Colonic mucosa (tissue), 4 donors: Measurements from ENCODE around the gene DMRTC2. TPM values are rescaled to one million over a fixed set of nuclear protein-coding genes. Genes with fewer than 3 reads are reported as not detected.
A peak's percentile ranks its signal among the peaks of the same experiment; 100 is the strongest.

Source experiments
- DNase-seq: peaks from one replicate; pipeline ENCODE4 v3.0.0-alpha.2; 2020
- H3K27ac ChIP-seq: fragments of 200-600 bp; one replicate; pipeline ENCODE4 v1.8.0; 2021
- H3K27me3 ChIP-seq: fragments of 200-600 bp; one replicate; pipeline ENCODE4 v1.8.0; 2021
- H3K36me3 ChIP-seq: fragments of 200-600 bp; one replicate; pipeline ENCODE4 v1.8.0; 2021
- H3K4me1 ChIP-seq: fragments of 200-600 bp; one replicate; pipeline ENCODE4 v1.8.0; 2021; ENCODE audit warnings: mild to moderate bottlenecking
- H3K4me3 ChIP-seq: fragments of 200-600 bp; one replicate; pipeline ENCODE4 v1.8.0; 2021
- H3K9ac ChIP-seq, 2 donors: one replicate each; pipeline ENCODE4 v1.7.0; 2013; ENCODE audit warnings: control low read depth in 2 of 2, low read depth in 2 of 2, low read length in 2 of 2
- H3K9me3 ChIP-seq: fragments of 200-600 bp; one replicate; pipeline ENCODE4 v1.8.0; 2021
- intact Hi-C: fragments of 100-400 bp; cut with DNase I; formaldehyde crosslinking; loops from one replicate; pipeline ENCODE4 v1.14.1; 2022
- total RNA-seq, 2 donors: library from RNA; stranded (reverse); fragmentation: NEBNext Ultra II Directional in 1 of 2; extraction: Animal tissue kit (Norgen Biotek cat#: 25700) in 1 of 2; gene quantifications; one replicate each; pipeline ENCODE4 v1.2.1, GENCODE V29; 2021
- TF ChIP-seq, protein P1 (sequence below): fragments of 200-600 bp; IDR thresholded peaks from one replicate; pipeline ENCODE4 v1.8.0; 2022; ENCODE audit warnings: antibody characterized with exemption, mild to moderate bottlenecking
- donor health status: healthy.
- donor health status: DM: no; HTN: no; CAD: no.
- donor health status: DM: no; HTN: no; CAD: no.

Gene DMRTC2
- total RNA-seq, 2 donors from 2014 or later: not detected

DNA sequence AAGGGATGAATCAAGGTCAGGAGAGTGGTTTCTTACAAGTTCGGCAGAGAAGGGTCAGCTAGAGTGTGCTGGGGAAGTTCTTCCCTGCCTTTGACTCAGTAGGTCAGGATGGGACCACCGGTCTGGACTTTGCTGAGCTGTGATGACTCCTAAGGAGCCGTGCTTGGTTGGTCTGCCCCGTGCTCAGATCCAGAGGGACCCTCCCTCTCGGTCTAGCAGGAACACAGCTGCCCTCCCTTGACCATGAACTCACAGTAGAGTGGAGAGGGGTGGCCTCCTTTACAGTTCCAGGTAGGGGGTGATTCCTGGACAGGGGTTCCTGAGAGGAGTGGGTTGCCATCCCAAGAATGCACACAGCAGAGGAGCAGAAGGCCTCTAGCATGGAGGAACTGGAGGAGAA is 19.5 kb downstream of the DMRTC2 start:
- Histone ChIP-seq H3K27me3 (no peaks in the 10 kb centered on the region), H3K9ac (no peak overlapping the region), H3K36me3 (peaks cover 26% of the 10 kb centered on the region), H3K4me1 (peaks cover 7% of the 10 kb centered on the region), H3K9me3 (no peaks in the 10 kb centered on the region), H3K4me3 (no peak overlapping the region), H3K27ac (no peak overlapping the region)
- TF ChIP-seq, protein P1, sequence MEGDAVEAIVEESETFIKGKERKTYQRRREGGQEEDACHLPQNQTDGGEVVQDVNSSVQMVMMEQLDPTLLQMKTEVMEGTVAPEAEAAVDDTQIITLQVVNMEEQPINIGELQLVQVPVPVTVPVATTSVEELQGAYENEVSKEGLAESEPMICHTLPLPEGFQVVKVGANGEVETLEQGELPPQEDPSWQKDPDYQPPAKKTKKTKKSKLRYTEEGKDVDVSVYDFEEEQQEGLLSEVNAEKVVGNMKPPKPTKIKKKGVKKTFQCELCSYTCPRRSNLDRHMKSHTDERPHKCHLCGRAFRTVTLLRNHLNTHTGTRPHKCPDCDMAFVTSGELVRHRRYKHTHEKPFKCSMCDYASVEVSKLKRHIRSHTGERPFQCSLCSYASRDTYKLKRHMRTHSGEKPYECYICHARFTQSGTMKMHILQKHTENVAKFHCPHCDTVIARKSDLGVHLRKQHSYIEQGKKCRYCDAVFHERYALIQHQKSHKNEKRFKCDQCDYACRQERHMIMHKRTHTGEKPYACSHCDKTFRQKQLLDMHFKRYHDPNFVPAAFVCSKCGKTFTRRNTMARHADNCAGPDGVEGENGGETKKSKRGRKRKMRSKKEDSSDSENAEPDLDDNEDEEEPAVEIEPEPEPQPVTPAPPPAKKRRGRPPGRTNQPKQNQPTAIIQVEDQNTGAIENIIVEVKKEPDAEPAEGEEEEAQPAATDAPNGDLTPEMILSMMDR: no peak
- no peak for DNase-seq
- intact Hi-C loops: no loop called here

DNA sequence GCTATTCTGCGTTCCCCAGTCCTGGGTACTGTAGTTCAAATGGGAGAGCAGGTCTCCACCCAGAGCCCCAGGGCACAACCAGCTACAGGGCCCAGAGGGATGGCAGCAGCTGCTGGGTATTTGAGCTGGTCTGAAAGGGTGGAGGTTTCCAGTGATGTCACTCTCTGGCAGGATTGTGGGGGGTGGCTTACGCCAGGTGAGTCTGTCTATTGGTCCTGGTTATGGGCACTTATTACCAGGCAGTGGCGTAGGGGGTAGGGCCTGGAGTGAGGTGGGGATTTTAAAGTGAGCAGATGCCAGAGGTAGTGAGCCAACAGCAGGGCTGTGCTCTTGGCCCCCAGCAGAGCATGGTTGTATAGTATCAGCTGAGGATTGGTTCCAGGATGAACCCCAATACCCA is 21.4 kb downstream of the DMRTC2 start:
- no peak for DNase-seq
- Histone ChIP-seq H3K27me3 (no peaks in the 10 kb centered on the region), H3K9me3 (no peaks in the 10 kb centered on the region), H3K27ac (no peak overlapping the region), H3K9ac (no peak overlapping the region), H3K4me1 (peaks cover 12% of the 10 kb centered on the region), H3K36me3 (peaks cover 41% of the 10 kb centered on the region), H3K4me3 (no peak overlapping the region)
- TF ChIP-seq, protein P1: no peak
- intact Hi-C loops: no loop called here

DNA sequence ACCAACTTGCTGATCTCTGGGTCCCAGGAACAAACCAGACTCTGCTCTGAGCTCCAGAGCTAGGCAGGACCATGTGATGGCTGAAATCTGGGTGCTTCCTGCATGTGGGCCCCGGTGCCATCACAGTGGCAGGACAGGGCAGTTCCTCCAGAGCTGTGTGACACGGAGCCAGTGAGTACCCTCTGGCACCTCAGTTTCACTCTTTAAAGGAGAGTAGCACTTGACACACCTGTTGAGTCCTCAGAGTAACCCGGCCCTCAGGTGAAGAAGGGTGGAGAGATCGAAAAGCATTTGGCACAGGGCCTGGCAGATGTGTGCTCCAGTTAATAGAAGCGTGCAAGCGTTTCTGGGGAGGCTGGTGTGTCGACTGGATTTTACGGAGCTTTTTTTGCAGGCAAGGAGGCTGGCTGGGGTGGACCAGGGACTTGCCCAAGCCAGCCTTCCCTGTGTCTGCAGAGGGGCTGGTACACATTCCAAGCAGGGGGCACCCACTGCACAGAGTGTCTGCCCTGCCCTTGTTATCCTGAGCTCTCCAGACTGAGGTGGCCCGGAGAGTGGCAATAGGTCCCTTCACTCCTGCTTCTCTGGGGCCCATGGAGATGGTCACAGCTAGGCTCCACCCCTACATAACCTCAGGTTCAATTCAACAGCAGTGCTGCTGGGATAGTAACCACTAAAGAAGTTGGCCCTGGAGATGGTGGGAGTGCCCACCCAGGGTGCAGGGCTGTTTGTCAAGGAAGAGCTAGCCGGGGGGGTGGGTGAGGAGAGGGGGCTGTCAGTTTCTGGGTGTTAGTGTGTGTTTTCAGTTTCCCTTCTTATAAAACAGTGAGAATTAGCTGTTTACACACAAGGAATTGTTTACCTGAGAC is 23.5 kb downstream of the DMRTC2 start:
- Histone ChIP-seq H3K9me3 (no peaks in the 10 kb centered on the region), H3K4me3 (no peak overlapping the region), H3K9ac (peak overlapping the region; percentile 32 to 50), H3K27ac (no peak overlapping the region), H3K36me3 (peaks cover 40% of the 10 kb centered on the region), H3K27me3 (no peaks in the 10 kb centered on the region), H3K4me1 (peaks cover 7% of the 10 kb centered on the region)
- TF ChIP-seq, protein P1: no peak
- no peak for DNase-seq
- intact Hi-C loops: no loop called here

DNA sequence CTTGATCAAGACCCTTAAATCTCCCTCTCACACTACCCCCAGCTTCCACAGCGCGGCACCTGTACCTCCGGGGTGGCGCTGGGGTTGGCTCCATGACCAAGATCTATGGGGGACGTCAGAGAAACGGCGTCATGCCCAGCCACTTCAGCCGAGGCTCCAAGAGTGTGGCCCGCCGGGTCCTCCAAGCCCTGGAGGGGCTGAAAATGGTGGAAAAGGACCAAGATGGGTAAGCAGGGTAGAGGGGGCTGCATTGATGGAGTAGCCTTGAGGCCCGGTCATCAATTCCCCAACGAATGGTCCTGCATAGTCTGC is 24.1 kb downstream of the DMRTC2 start:
- TF ChIP-seq, protein P1: no peak
- Histone ChIP-seq H3K36me3 (peaks cover 35% of the 10 kb centered on the region), H3K27me3 (no peaks in the 10 kb centered on the region), H3K9me3 (no peaks in the 10 kb centered on the region), H3K4me3 (no peak overlapping the region), H3K9ac (no peak overlapping the region), H3K27ac (no peak overlapping the region), H3K4me1 (peaks cover 5% of the 10 kb centered on the region)
- intact Hi-C loops: no loop called here
- no peak for DNase-seq

DNA sequence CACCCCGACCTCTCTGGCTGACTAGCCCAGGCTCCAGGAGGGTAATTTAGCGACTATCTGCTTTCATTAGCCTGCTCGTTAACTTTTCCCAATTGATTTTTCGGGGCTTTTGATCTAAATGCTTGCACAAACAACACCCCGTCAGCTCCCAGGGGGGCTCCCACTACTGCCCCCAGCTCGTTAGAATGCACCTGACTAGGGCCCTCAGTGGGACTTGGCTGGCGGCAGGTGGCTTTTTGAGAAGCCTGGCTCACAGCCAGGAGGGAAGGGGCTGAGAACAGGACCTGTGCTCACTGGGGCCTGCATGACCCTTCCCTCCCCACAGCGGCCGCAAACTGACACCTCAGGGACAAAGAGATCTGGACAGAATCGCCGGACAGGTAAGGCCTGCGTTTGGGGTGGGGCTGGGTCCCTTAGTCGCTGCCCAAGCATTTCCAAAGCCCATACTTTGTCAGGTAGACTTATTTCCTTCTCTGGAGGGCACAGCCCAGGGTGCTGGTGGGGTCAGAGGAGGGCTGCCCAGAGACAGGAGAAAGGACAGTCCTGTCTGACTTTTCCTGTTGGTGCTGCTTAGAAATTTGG is 24.6 kb downstream of the DMRTC2 start:
- no peak overlapping the region for H3K27ac ChIP-seq
- intact Hi-C loops: no loop called here

More for the DNA sequence above, 24.6 kb downstream of the DMRTC2 start:
- Histone ChIP-seq H3K9ac (no peak overlapping the region), H3K9me3 (no peaks in the 10 kb centered on the region), H3K36me3 (peaks cover 30% of the 10 kb centered on the region), H3K27me3 (no peaks in the 10 kb centered on the region), H3K4me3 (no peak overlapping the region), H3K4me1 (peaks cover 5% of the 10 kb centered on the region)
- TF ChIP-seq, protein P1: no peak
- DNase-seq: no peak
